GM12878 (cell line): ENCODE results near the gene ARGLU1.
A peak's percentile ranks its signal among the peaks of the same experiment; 100 is the strongest.

Source experiments
- CHD4 ChIP-seq: fragments of 200-600 bp; sonication (generic); IDR thresholded peaks from 2 replicates; pipeline ENCODE4 v1.6.1; 2016; ENCODE audit warnings: mild to moderate bottlenecking
- CTCF ChIP-seq, 3 experiments: IDR thresholded peaks in 2 of 3; conservative IDR thresholded peaks in 1 of 3; 2 replicates each; pipeline ENCODE4 v1.5.1; 2011; ENCODE audit warnings: low read depth in 3 of 3, low read length in 3 of 3, mild to moderate bottlenecking in 3 of 3, control low read depth in 2 of 3, moderate library complexity in 2 of 3, inconsistent platforms in 1 of 3, mixed read lengths in 1 of 3; ENCODE audit not compliant: control insufficient read depth in 2 of 3, insufficient read depth in 1 of 3; ENCODE audit errors: extremely low read depth in 1 of 3
- EP300 ChIP-seq, 2 experiments: fragments of 150-350 bp in 1 of 2; IDR thresholded peaks; 2 replicates each; pipeline ENCODE4 v1.6.1; 2011 to 2012; ENCODE audit warnings: low read depth in 2 of 2, low read length in 2 of 2, borderline replicate concordance in 1 of 2, improper control_type of control experiment in 1 of 2, inconsistent platforms in 1 of 2; ENCODE audit not compliant: control insufficient read depth in 1 of 2
- HDAC6 ChIP-seq: fragments of 200-600 bp; sonication (generic); IDR thresholded peaks from one replicate; pipeline ENCODE4 v1.8.0; 2017; ENCODE audit warnings: antibody characterized with exemption; ENCODE audit not compliant: unreplicated experiment
- JUND ChIP-seq: IDR thresholded peaks from 2 replicates; pipeline ENCODE4 v1.6.1; 2012; ENCODE audit warnings: low read depth, mild to moderate bottlenecking, low read length, improper control_type of control experiment, moderate library complexity
- REST ChIP-seq: IDR thresholded peaks from 2 replicates; pipeline ENCODE4 v1.6.1; 2012; ENCODE audit warnings: mild to moderate bottlenecking, low read depth, low read length
- SREBF1 ChIP-seq: IDR thresholded peaks from 2 replicates; pipeline ENCODE4 v1.6.1; 2012; ENCODE audit warnings: mild to moderate bottlenecking, low read length
- USF2 ChIP-seq: IDR thresholded peaks from 2 replicates; pipeline ENCODE4 v1.6.1; 2011; ENCODE audit warnings: low read depth, low read length, improper control_type of control experiment, borderline replicate concordance

GRCh38 chr13:106520251-106521054 is 47.5 kb downstream of the ARGLU1 start:
- TF ChIP-seq CTCF (IDR thresholded peaks at IDR 0.05 in 2 of 3, conservative IDR thresholded peaks at IDR 0.05 in 1 of 3; ENCODE audit: control insufficient read depth in 2 of 3, extremely low read depth in 1 of 3, insufficient read depth in 1 of 3, low read depth in 3 of 3, low read length in 3 of 3) (peak in 1 of 3 experiments; percentile 29; a peak in 2 of 6 replicates), CHD4 (no peak), HDAC6 (no peak), USF2 (no peak), JUND (no peak), REST (no peak), EP300 (IDR thresholded peaks at IDR 0.05; ENCODE audit: borderline replicate concordance in 1 of 2, control insufficient read depth in 1 of 2, low read depth in 2 of 2, low read length in 2 of 2) (no peak), SREBF1 (no peak)
